Measurements from ENCODE around the gene HIVEP3. TPM values are rescaled to one million over a fixed set of nuclear protein-coding genes. Genes with fewer than 3 reads are reported as not detected.

HIVEP3 gene
- total RNA-seq, 3 donors from 2014 or later: 4.9 to 6.5 (median 6.1) TPM

GRCh38 chr1:41906943-41907342 lies 11.8 kb downstream of the HIVEP3 start:
- Histone ChIP-seq H3K36me3 (ENCODE audit: low read depth) (no peaks in the 10 kb centered on the region), H3K9me3 (no peaks in the 10 kb centered on the region), H3K4me3 (no peak overlapping the region), H3K4me1 (ENCODE audit: low read depth) (no peaks in the 10 kb centered on the region)
- TF ChIP-seq CTCF (IDR thresholded peaks at IDR 0.05): no peak
- intact Hi-C loops (cut with DNase I, micrococcal nuclease): no loop called here
- ATAC-seq: no peak
- no peak for DNase-seq

GRCh38 chr1:41905093-41905675 lies 13.5 kb downstream of the HIVEP3 start:
- Histone ChIP-seq H3K9me3 (no peaks in the 10 kb centered on the region), H3K4me1 (ENCODE audit: low read depth) (no peaks in the 10 kb centered on the region), H3K36me3 (ENCODE audit: low read depth) (no peaks in the 10 kb centered on the region), H3K4me3 (no peak overlapping the region)
- ATAC-seq (no peak), DNase-seq (no peak)
- TF ChIP-seq CTCF (IDR thresholded peaks at IDR 0.05): no peak
- intact Hi-C loops (cut with DNase I, micrococcal nuclease): no loop called here

GRCh38 chr1:41902664-41903063 lies 16.1 kb downstream of the HIVEP3 start:
- H3K36me3 ChIP-seq (ENCODE audit: low read depth): no peaks in the 10 kb centered on the region
- no peak for DNase-seq
- H3K4me1 ChIP-seq (ENCODE audit: low read depth): no peaks in the 10 kb centered on the region
- TF ChIP-seq CTCF (IDR thresholded peaks at IDR 0.05): no peak
- H3K9me3 ChIP-seq: no peaks in the 10 kb centered on the region
- no peak for ATAC-seq
- no peak overlapping the region for H3K4me3 ChIP-seq
- intact Hi-C loops (cut with DNase I, micrococcal nuclease): no loop called here

- no peak for ATAC-seq
- no peak for TF ChIP-seq CTCF (IDR thresholded peaks at IDR 0.05)
These were observed 16.6 kb downstream of the HIVEP3 start for GRCh38 chr1:41902159-41902577.

GRCh38 chr1:41901551-41901950 lies 17.2 kb downstream of the HIVEP3 start:
- no peak for TF ChIP-seq CTCF (IDR thresholded peaks at IDR 0.05)
- ATAC-seq (peak; percentile 5), DNase-seq (no peak)
- Histone ChIP-seq H3K36me3 (ENCODE audit: low read depth) (no peaks in the 10 kb centered on the region), H3K4me3 (no peak overlapping the region), H3K9me3 (no peaks in the 10 kb centered on the region), H3K4me1 (ENCODE audit: low read depth) (no peaks in the 10 kb centered on the region)
- intact Hi-C loops (cut with DNase I, micrococcal nuclease): no loop called here

More at GRCh38 chr1:41902159-41902577, 16.6 kb downstream of the HIVEP3 start:
- H3K4me1 ChIP-seq (ENCODE audit: low read depth): no peaks in the 10 kb centered on the region
- intact Hi-C loops (cut with DNase I, micrococcal nuclease): no loop called here
- H3K4me3 ChIP-seq: no peak overlapping the region
- no peak for DNase-seq
- H3K9me3 ChIP-seq: no peaks in the 10 kb centered on the region
- H3K36me3 ChIP-seq (ENCODE audit: low read depth): no peaks in the 10 kb centered on the region

All from mucosa of descending colon (tissue), 3 donors.